ENCODE results near the gene ARHGAP15.

DNA sequence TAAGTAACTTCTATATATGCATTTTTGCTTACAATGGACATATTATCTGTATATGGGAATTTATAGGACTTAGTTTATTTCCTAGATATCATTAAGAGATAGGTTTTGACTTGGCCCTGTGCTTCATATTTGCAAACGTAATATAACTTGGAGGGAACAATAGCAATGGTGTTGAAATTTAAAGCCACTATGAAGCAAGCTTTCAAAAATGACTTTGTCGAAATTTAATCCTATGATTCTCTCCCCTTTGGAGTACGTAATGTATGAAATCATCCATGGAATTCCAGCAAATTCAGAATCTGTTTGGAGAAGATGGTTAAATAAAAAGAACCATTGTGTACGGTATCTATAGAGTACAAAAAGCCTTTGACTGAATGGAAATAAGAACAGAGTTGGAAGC is 486.3 kb downstream of the ARHGAP15 start:
- TF ChIP-seq POLR2A (IDR thresholded peaks at IDR 0.05), result no peak
- TF ChIP-seq, protein P1, sequence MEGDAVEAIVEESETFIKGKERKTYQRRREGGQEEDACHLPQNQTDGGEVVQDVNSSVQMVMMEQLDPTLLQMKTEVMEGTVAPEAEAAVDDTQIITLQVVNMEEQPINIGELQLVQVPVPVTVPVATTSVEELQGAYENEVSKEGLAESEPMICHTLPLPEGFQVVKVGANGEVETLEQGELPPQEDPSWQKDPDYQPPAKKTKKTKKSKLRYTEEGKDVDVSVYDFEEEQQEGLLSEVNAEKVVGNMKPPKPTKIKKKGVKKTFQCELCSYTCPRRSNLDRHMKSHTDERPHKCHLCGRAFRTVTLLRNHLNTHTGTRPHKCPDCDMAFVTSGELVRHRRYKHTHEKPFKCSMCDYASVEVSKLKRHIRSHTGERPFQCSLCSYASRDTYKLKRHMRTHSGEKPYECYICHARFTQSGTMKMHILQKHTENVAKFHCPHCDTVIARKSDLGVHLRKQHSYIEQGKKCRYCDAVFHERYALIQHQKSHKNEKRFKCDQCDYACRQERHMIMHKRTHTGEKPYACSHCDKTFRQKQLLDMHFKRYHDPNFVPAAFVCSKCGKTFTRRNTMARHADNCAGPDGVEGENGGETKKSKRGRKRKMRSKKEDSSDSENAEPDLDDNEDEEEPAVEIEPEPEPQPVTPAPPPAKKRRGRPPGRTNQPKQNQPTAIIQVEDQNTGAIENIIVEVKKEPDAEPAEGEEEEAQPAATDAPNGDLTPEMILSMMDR (IDR thresholded peaks at IDR 0.05), result no peak

Measured in esophagus squamous epithelium (tissue), 4 donors.